ENCODE measurements around the gene TPST2. TPM values are rescaled to one million over a fixed set of nuclear protein-coding genes. Genes with fewer than 3 reads are reported as not detected.

TPST2 gene
- total and polyA plus RNA-seq, 9 of the 15 experiments (the other 6 are each of a cell fraction or from before 2014, with no cell fraction given) = 14.2 to 123 (median 60.1) TPM

GRCh38 chr22:26525946-26526564 is 63.9 kb downstream of the TPST2 start:
- BruUV-seq (replicated peaks) = TSS peak; percentile 21
- no peak for FAIRE-seq

More at GRCh38 chr22:26525946-26526564, 63.9 kb downstream of the TPST2 start:
- POLR2A ChIA-PET = interaction anchor here (0.6 to 0.7 kb wide), 2 partner anchors 12 to 1868 kb away, joined by 3 read pairs; no protein-coding TSS in a partner anchor
- peaks cover 74% of the 10 kb centered on the region for H3K36me3 ChIP-seq (ENCODE audit: control insufficient read depth, insufficient read depth, low read length)
- no peak overlapping the region for H3K9ac ChIP-seq (ENCODE audit: insufficient read depth in 1 of 2, low read depth in 2 of 2, low read length in 2 of 2)
- no peaks in the 10 kb centered on the region for H4K20me1 ChIP-seq (replicated peaks; ENCODE audit: control insufficient read depth, insufficient read depth, low read length)
- H2AFZ ChIP-seq (ENCODE audit: low read depth, low read length) = no peak overlapping the region
- no peaks in the 10 kb centered on the region for H3K9me3 ChIP-seq (replicated peaks; ENCODE audit: control insufficient read depth, insufficient read depth, low read depth, low read length)
- WGBS (ENCODE audit: insufficient coverage, low coverage, missing lambda C conversion rate) = 85% methylated on average over 7 of the region's 7 CpGs
- DNase-seq (ENCODE audit: extremely low read depth in 1 of 4, low spot score in 3 of 4) (no peak), ATAC-seq (no peak)
- H3K27ac ChIP-seq (ENCODE audit: extremely low read depth, low read depth, low read length) = no peak overlapping the region
- in situ Hi-C loops (cut with MboI) = no loop called here
- no peak overlapping the region for H3K4me2 ChIP-seq (ENCODE audit: insufficient read depth, low read length)
- no peaks in the 10 kb centered on the region for H3K27me3 ChIP-seq (ENCODE audit: control insufficient read depth in 2 of 2, insufficient read depth in 2 of 2, low read length in 2 of 2)
- H3K4me3 ChIP-seq = no peak overlapping the region
- intact Hi-C loops (cut with micrococcal nuclease) = no loop called here
- H3K4me1 ChIP-seq (replicated peaks in 1 of 2; ENCODE audit: control insufficient read depth in 2 of 2, insufficient read depth in 2 of 2, low read length in 2 of 2) = no peaks in the 10 kb centered on the region; a peak in 1 of 5 replicates
- H3K79me2 ChIP-seq (ENCODE audit: control insufficient read depth, insufficient read depth, low read length) = no peaks in the 10 kb centered on the region
- CTCF ChIA-PET (ENCODE audit: low intra/inter-chr PET ratio) = no interaction called here
- H3K9me1 ChIP-seq (ENCODE audit: control insufficient read depth, insufficient read depth, low read length) = no peaks in the 10 kb centered on the region
- TF ChIP-seq GTF2A2 (tag; IDR thresholded peaks at IDR 0.05) (no peak), POLR2H (tag; IDR thresholded peaks at IDR 0.05; ENCODE audit: low read depth) (no peak), ATF6 (CRISPR knock-in tag; IDR thresholded peaks at IDR 0.05) (no peak), MBD2 (IDR thresholded peaks at IDR 0.05; ENCODE audit: borderline replicate concordance, low read depth) (no peak), THAP7 (CRISPR knock-in tag; IDR thresholded peaks at IDR 0.05) (no peak), ESRRB (CRISPR knock-in tag; IDR thresholded peaks at IDR 0.05; ENCODE audit: borderline replicate concordance) (no peak), PHB (CRISPR knock-in tag; IDR thresholded peaks at IDR 0.05) (no peak), ZBTB12 (CRISPR knock-in tag; IDR thresholded peaks at IDR 0.05) (no peak), CHCHD3 (CRISPR knock-in tag; IDR thresholded peaks at IDR 0.05) (no peak), NR2F6 (CRISPR knock-in tag; IDR thresholded peaks at IDR 0.05) (no peak)
